ENCODE data around the gene MAS1L.
"Not testable (repeated sequence)": the region's sequence is repeated elsewhere in the genome, so short reads cannot be mapped to it uniquely, and the experiment has no call there.

The MAS1L gene

DNA sequence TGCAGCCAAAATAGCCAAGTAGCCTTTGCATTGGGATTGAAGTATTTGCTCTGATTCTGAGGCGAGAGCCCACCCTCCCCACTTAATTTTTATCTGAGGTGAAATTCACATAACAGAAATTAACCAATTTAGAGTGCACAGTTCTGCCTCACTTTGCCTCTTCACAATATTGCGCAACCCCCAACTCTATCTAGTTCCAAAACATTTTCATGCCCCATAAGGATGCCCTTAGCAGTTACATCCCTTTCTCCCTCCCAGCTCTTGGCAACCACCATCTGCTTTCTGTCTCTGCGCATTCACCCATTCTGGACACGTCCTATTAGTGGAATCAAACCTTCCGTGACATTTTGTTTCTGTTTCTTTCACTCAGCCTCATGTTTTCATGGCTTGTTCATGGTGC lies 9.0 kb downstream of the MAS1L start:
- no peak for DNase-seq

DNA sequence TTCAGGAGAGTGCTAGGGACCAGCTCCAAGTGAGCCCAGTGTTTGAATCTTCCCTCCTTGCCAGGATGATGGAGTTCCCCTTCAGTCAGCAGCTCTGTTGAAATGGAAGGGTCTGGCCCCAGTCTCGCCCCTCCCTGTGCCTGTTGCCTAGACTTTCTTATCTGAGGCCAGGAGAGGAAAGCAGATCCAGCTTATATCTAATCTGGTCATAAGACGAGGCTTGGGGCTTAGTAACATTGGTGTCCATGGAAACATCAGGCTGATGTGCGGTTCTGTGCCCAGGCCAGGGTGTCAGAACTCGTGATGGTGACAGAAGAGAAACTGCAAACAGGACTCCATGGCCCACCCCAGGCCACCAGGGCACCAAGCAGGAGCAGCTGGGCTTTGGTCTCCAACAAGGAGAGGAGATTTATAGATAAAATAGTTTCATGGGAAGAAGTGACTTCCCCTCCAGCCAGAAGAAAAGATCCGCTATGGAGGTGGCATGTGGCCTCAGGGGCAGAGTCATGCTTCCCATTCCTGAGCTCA lies 9.8 kb downstream of the MAS1L start:
- DNase-seq, result no peak

DNA sequence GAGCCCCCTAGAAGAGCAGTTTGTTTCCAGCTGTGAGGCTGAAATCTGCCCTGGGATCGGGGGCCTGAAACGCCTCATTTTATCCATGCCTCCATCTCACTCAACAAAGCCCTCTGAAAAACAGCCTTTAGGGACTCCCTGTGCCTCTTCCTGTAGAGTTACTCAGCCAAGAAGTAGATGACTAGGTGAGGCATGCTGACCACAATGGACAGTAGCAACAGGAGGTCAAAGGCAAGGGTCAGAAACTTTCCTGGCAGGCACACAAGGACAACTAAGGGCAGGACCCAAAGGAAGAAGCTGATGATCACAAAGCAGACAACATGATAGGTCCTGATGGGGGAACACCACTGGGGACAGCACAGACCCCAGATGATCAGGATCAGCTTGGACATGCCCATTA lies 12.8 kb downstream of the MAS1L start:
- DNase-seq, result no peak

DNA sequence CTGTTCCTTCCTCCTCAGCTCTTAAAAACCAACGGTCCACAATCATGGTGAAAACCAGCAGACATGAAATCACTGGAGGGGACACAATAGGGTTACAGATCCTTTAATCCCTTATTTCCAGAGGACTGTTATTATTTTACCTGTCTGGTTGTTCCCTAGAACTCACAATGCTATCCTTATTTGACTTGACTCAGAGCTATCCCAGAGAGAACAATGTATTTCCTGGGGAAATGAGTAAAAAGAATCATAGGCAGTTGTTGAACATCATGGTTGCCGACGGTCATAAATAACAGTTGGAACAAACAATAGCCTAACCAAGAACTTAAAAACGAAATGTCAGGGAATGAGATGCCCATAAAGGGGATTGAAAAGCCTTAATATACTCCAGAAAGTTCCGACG lies 21.5 kb downstream of the MAS1L start:
- DNase-seq, result no peak

DNA sequence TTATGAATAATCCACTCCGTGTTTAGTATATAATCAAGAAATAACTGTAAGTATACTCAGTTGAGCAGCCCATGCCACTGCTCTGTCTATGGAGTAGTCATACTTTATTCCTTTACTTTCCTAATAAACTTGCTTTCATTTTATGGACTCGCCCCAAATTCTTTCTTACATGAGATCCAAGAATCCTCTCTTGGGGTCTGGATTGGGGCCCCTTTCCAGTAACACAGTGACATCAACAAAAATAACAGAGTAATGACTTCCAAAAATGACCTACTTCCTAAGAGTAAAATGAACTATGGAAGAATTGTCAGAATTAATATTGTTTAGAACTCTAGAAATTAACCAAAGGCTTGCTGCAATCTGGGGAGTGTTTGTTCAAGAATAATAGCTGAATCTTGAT lies 22.0 kb downstream of the MAS1L start:
- no peak for DNase-seq

DNA sequence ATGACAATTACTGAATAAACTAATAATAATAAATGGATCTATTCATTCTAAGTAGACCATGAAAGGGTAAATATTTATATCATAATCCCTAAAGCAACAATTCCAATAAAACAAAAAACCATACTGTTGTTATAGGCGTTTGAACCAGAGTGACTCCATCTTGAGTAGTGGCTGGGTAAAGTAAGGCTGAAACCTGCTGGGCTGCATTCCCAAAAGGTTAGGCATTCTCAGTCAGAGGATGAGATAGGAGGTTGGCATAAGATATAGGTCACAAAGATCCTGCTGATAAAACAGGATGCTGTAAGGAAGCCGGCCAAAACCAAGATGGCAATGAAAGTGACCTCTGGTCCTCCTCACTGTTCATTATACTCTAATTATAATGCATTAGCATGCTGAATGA lies 22.5 kb downstream of the MAS1L start:
- DNase-seq, result no peak

DNA sequence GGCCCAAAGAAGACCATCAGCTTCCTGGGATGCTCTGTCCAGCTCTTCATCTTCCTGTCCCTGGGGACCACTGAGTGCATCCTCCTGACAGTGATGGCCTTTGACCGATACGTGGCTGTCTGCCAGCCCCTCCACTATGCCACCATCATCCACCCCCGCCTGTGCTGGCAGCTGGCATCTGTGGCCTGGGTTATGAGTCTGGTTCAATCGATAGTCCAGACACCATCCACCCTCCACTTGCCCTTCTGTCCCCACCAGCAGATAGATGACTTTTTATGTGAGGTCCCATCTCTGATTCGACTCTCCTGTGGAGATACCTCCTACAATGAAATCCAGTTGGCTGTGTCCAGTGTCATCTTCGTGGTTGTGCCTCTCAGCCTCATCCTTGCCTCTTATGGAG lies 25.7 kb downstream of the MAS1L start:
- DNase-seq, result no peak

DNA sequence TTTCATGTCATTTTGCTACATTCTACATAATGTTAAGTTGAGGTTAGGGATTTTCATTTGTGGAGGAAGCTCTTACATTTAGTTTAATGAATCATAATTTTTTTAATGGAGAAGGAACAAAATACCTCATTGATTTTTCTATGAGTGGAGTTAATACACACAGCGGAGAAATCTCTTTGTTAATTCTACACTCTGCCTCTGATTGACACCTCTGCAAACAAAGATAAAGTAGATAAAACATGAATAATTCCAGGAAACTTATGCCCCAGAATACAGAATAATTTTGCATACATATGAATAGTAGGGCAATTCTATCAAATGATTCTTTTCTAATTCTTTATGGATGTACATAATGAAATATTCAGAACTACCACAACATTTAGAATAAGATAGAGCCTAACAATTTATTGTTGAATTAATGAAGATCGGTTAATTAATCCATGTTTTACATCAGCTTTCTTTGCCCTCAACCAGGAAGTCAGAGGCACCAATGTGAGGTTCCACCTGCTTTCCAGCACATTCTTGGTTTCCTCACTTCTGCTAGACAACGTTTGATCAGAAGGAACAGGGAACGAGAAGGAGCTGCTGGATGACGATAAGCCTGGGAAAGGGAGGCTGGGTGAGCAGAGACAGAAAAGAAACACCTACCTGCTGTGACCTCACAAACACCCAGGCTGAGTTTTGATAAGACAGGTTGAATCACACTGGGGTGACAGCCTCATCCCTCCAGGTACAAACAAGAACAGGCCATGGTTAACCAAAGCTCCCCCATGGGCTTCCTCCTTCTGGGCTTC lies 26.5 kb downstream of the MAS1L start:
- DNase-seq, result no peak

DNA sequence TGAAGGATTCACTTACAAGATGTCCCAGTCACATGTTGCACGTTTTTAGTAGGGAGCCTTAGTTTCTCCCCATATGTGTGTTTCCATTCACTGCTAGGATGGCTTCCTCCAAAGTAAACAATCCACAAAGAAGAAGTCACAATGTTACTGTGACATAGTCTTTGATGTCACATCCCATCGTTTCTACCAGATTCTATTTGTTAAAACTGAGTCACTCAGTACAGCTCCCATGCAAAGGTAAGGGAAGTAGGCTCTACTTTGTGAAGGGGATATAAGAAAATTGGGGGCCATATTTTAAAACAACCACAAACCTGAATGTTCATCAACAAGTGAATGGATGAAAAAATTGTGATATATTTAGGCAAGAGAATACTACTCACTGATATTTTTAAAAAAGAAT lies 30.8 kb downstream of the MAS1L start, which contains the start of the genes OR11A1 and OR2H1:
Gene OR11A1, minus strand, starts transcription at position 101 of the 400 bp plus-strand sequence. CDS start 29,430 bp downstream, outside the sequence.
Gene OR2H1, plus strand, starts transcription at position 185 of the 400 bp plus-strand sequence. CDS start 4,615 bp downstream, outside the sequence.
- DNase-seq, result no peak

DNA sequence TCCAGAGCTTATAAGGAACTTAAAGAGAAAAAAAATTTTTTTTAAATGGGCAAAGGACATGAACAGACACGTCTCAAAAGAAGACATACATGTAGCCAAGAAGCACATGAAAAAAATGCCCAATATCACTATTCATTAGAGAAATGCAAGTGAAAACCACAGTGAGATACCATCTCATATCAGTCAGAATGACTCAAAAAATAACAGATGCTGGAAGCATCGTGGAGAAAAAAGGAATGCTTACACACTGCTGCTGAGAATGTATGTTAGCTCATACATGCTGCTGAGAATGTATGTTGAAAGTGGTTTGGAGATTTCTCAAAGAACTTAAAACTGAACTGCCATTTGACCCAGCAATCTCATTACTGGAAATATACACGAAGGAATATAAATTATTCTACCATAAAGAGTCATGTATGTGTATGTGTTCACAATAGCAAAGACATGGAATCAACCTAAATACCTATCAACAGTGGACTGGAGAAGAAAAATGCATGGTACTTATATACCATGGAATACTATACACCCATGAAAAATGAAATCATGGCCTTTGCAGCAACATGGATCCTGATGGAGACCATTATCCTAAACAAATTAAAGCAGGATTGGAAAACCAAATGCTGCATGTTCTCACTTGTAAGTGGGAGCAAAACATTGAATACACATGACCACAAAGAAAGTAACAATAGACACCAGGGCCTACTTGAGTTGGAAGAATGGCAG lies 36.1 kb downstream of the MAS1L start:
- no peak for DNase-seq

DNA sequence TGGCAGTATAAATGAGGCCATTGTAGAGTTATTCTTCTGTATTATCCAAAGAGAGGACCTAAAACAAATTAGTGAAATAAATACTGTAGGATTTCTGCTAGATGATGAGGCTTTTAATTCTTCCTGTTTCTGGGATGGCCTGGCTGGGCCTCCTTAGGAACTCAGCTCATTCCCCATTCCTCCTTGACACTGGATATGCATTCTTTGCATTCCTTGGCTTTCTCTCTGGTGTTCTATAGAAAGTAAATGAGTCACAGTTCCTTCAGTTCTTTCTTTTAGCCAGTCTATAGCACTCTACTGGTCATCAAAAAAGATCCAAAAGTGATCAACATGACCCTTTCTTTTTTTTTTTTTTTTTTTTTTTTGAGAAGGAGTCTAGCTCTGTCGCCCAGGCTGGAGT lies 40.1 kb downstream of the MAS1L start:
- no peak for DNase-seq

DNA sequence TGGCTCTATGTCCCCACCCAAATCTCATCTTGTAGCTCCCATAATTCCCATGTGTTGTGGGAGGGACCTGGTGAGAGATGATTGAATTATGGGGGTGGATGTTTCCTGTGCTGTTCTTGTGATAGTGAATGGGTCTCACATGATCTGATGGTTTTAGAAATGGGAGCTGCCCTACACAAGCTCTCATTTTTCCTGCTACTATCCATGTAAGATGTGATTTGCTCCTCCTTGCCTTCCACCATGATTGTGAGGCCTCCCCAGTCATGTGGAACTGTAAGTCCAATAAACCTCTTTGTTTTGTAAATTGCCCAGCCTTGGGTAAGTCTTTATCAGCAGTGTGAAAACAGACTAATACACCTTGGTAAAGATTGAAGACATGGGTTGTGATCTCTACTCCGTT lies 43.7 kb downstream of the MAS1L start:
- DNase-seq, result not testable (repeated sequence)

DNA sequence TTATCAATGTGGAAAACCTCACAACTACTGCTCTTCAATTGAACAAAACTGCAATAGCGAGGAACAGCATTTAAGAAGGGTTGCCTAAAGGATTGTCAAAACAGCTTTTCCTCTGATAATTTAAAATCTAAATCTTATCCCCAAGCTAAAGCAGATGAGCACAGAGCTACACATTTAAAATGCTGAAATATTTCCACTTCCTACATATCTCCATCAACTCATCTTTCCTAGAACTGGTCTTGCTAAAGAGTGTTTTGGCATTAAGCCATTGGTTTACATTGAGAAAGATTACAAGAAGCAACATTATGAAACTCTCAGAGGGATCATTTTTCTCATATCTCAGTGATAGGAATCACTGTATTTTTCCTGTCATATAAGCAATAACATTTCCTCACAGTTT lies 45.0 kb downstream of the MAS1L start:
- DNase-seq, result no peak

DNA sequence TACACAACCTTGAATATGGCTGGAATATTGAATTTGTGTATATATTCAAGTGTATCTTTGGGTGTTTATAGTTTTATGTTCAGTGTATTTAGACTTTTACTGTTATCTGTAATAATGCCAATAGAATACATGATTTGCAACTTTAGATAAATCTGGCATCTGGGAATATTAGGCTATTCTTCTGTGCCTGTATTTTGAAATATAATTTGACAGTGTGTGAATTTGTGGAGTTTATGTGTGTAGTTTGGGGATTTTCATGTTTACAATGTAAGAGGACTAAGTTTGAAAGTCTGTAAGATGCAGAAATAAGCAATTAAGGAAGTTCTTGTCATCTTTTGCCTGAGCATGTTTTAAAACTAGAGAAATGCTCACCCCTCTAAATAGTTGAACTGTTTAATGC lies 48.8 kb downstream of the MAS1L start, which contains the start of gene OR10C1:
Gene OR10C1, plus strand, starts transcription at position 301 of the 400 bp plus-strand sequence. CDS start 710 bp downstream, outside the sequence.
- DNase-seq, result no peak

DNA sequence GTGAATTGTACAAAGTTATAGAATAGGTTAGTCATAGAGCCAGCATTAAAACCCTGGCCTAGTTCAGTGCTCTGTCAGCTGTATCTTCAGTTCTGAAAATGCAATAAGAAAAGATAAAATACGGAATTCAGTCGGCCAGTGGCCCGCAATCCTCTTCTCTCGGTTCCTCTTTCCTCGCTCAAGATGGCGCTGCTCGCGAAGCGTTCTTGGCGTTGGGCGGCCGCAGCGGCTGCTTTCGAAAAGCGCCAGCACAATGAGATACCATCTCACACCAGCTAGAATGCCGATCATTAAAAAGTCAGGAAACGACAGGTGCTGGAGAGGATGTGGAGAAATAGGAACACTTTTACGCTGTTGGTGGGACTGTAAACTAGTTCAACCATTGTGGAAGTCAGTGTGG lies 51.0 kb downstream of the MAS1L start:
- DNase-seq, result not testable (repeated sequence)
